MCF 10A (cell line): ENCODE data around the gene CPED1. TPM values are rescaled to one million over a fixed set of nuclear protein-coding genes. Genes with fewer than 3 reads are reported as not detected.

Experiments used
- BruUV-seq: library from RNA; stranded (reverse); fragments of 400-500 nt; replicated peaks from 2 replicates; lab custom pipeline; 2021; lab: Mats Ljungman, UMichigan
- CTCF ChIA-PET: fragments of 300-600 bp; sonication (Branson Sonifier 250); formaldehyde crosslinking; extraction: SDS; loops from one replicate; lab custom pipeline; 2021; ENCODE audit warnings: antibody characterized with exemption, inconsistent platforms; lab: Yijun Ruan, JAX
- POLR2A ChIA-PET: fragments of 300-600, 350-650 bp; sonication (Branson Sonifier 250); formaldehyde crosslinking; extraction: SDS; loops from one replicate; lab custom pipeline; 2020; ENCODE audit warnings: antibody characterized with exemption, inconsistent platforms; lab: Yijun Ruan, JAX
- DNase-seq: peaks from one replicate; pipeline ENCODE4 v3.0.0-alpha.2; 2018; ENCODE audit not compliant: unreplicated experiment
- H3K27ac Mint-ChIP-seq: one replicate; pipeline ENCODE4 v1.8.0; 2022; ENCODE audit warnings: mild to moderate bottlenecking, low read depth, mixed read lengths; ENCODE audit not compliant: unreplicated experiment
- H3K27me3 Mint-ChIP-seq: one replicate; pipeline ENCODE4 v1.8.0; 2022; ENCODE audit warnings: mixed read lengths; ENCODE audit not compliant: insufficient read depth, unreplicated experiment
- H3K36me3 Mint-ChIP-seq: one replicate; pipeline ENCODE4 v1.8.0; 2022; ENCODE audit warnings: mild to moderate bottlenecking, moderate library complexity, mixed read lengths; ENCODE audit not compliant: insufficient read depth, unreplicated experiment
- H3K4me1 Mint-ChIP-seq: one replicate; pipeline ENCODE4 v1.8.0; 2022; ENCODE audit warnings: mixed read lengths; ENCODE audit not compliant: insufficient read depth, unreplicated experiment
- H3K4me3 Mint-ChIP-seq: one replicate; pipeline ENCODE4 v1.8.0; 2022; ENCODE audit warnings: mild to moderate bottlenecking, moderate library complexity, mixed read lengths; ENCODE audit not compliant: unreplicated experiment
- H3K9me3 Mint-ChIP-seq: one replicate; pipeline ENCODE4 v1.8.0; 2022; ENCODE audit warnings: mixed read lengths; ENCODE audit not compliant: unreplicated experiment
- CTCF ChIP-seq: fragments of 200-600 bp; IDR thresholded peaks from one replicate; pipeline ENCODE4 v1.8.0; 2022; ENCODE audit warnings: antibody characterized with exemption, mild to moderate bottlenecking; ENCODE audit not compliant: unreplicated experiment
- intact Hi-C: fragments of 100-400 bp; cut with micrococcal nuclease; formaldehyde crosslinking; loops from 2 replicates; pipeline ENCODE4 v1.14.1; 2022
- total RNA-seq: library from RNA; stranded (reverse); gene quantifications from 2 replicates; pipeline ENCODE4 v1.2.3, GENCODE V29; 2022

The CPED1 gene
- total RNA-seq, 1 experiment from 2014 or later: not detected

GRCh38 chr7:120949998-120950538, 38.4 kb upstream of the CPED1 start:
- peaks cover 48% of the 10 kb centered on the region for H3K27me3 Mint-ChIP-seq
- no peak for DNase-seq
- TSS peak; percentile 77 for BruUV-seq

GRCh38 chr7:120950539-120951308, 37.8 kb upstream of the CPED1 start, which contains the start of gene ING3:
ING3 (plus strand) TSS chr7:120950777; CDS start chr7:120950897, 120 bp downstream.
- Mint-ChIP-seq H3K36me3 (peaks cover 26% of the 10 kb centered on the region), H3K4me1 (peaks cover 8% of the 10 kb centered on the region), H3K27ac (peak within 1 kb of the TSS; percentile 98), H3K9me3 (no peaks in the 10 kb centered on the region), H3K27me3 (peaks cover 41% of the 10 kb centered on the region), H3K4me3 (peak within 1 kb of the TSS; percentile 94)
- BruUV-seq: TSS peak; percentile 59
- ChIA-PET CTCF (interaction anchor here (0.6 to 1.7 kb wide), 3 partner anchors 36 to 225 kb away, joined by 3 read pairs; no protein-coding TSS in a partner anchor), POLR2A (interaction anchor here (0.6 to 1.1 kb wide), 5 partner anchors 12 to 636 kb away, joined by 3 read pairs; no protein-coding TSS in a partner anchor)
- intact Hi-C loops: no loop called here
- DNase-seq: peak; percentile 97
- no peak for TF ChIP-seq CTCF

More at GRCh38 chr7:120949998-120950538, 38.4 kb upstream of the CPED1 start:
- POLR2A ChIA-PET: interaction anchor here (0.6 kb wide), 1 partner anchor 150 kb away, joined by 3 read pairs; no protein-coding TSS in a partner anchor
- TF ChIP-seq CTCF: no peak
- Mint-ChIP-seq H3K9me3 (no peaks in the 10 kb centered on the region), H3K4me3 (peak overlapping the region; percentile 94), H3K4me1 (peaks cover 8% of the 10 kb centered on the region), H3K27ac (peak overlapping the region; percentile 98), H3K36me3 (peaks cover 20% of the 10 kb centered on the region)
- intact Hi-C loops: no loop called here
- CTCF ChIA-PET: interaction anchor here (0.6 to 0.8 kb wide), 2 partner anchors 158 to 226 kb away, joined by 3 read pairs; no protein-coding TSS in a partner anchor

GRCh38 chr7:120951309-120951699, 37.2 kb upstream of the CPED1 start:
- CTCF ChIA-PET: interaction anchor here (0.6 to 1.7 kb wide), 4 partner anchors 15 to 145 kb away, joined by 3 to 4 read pairs (median 4); no protein-coding TSS in a partner anchor
- no TSS peak for BruUV-seq

More at GRCh38 chr7:120951309-120951699, 37.2 kb upstream of the CPED1 start:
- intact Hi-C loops: no loop called here
- H3K4me3 Mint-ChIP-seq: peak overlapping the region; percentile 94
- POLR2A ChIA-PET: interaction anchor here (0.6 to 1.1 kb wide), 7 partner anchors 12 to 432 kb away, joined by 3 read pairs; no protein-coding TSS in a partner anchor
- H3K27me3 Mint-ChIP-seq: peaks cover 35% of the 10 kb centered on the region
- peaks cover 32% of the 10 kb centered on the region for H3K36me3 Mint-ChIP-seq
- H3K9me3 Mint-ChIP-seq: no peaks in the 10 kb centered on the region
- no peak for TF ChIP-seq CTCF
- H3K27ac Mint-ChIP-seq: peak overlapping the region; percentile 98
- peaks cover 8% of the 10 kb centered on the region for H3K4me1 Mint-ChIP-seq
- no peak for DNase-seq
